Activated CD8-positive, alpha-beta T cell treated with anti-CD3 and anti-CD28 coated beads for 36 hours (primary cell): Measurements from ENCODE around the gene TNFSF11. TPM values are rescaled to one million over a fixed set of nuclear protein-coding genes. Genes with fewer than 3 reads are reported as not detected.

Experiments used
- ATAC-seq: fragments of 200-7000 bp; cut with Tn5 transposase; one replicate; pipeline ENCODE4 v1.10.0; 2021; ENCODE audit warnings: mild to moderate bottlenecking, moderate library complexity
- CTCF ChIA-PET: fragments of 350-600 bp; sonication (Branson Sonifier 250); formaldehyde crosslinking; loops from one replicate; lab custom pipeline; 2021; ENCODE audit warnings: antibody characterized with exemption; lab: Charles Lee
- POLR2A ChIA-PET: fragments of 350-600 bp; sonication (Branson Sonifier 250); formaldehyde crosslinking; loops from one replicate; lab custom pipeline; 2021; ENCODE audit warnings: antibody characterized with exemption; lab: Charles Lee
- DNase-seq: peaks from one replicate; pipeline ENCODE4 v3.0.0-alpha.2; 2020
- H3K27ac Mint-ChIP-seq: one replicate; pipeline ENCODE4 v1.8.0; 2021; ENCODE audit warnings: mild to moderate bottlenecking, mixed read lengths
- H3K27me3 Mint-ChIP-seq: one replicate; pipeline ENCODE4 v1.8.0; 2021; ENCODE audit warnings: mixed read lengths
- H3K36me3 Mint-ChIP-seq: one replicate; pipeline ENCODE4 v1.8.0; 2021; ENCODE audit warnings: low read depth, mixed read lengths
- H3K4me1 Mint-ChIP-seq: one replicate; pipeline ENCODE4 v1.8.0; 2021; ENCODE audit warnings: low read depth, mixed read lengths
- H3K4me3 Mint-ChIP-seq: one replicate; pipeline ENCODE4 v1.8.0; 2021; ENCODE audit warnings: mild to moderate bottlenecking, moderate library complexity, mixed read lengths
- H3K9me3 Mint-ChIP-seq: one replicate; pipeline ENCODE4 v1.8.0; 2021; ENCODE audit warnings: mixed read lengths
- CTCF ChIP-seq: fragments of 200-600 bp; IDR thresholded peaks from one replicate; pipeline ENCODE4 v1.8.0; 2022; ENCODE audit warnings: antibody characterized with exemption, mild to moderate bottlenecking
- intact Hi-C: fragments of 100-400 bp; cut with micrococcal nuclease; formaldehyde crosslinking; loops from one replicate; pipeline ENCODE4 v1.10.0; 2022
- total RNA-seq, 2 experiments: library from RNA; stranded (reverse); gene quantifications; one replicate each; pipeline ENCODE4 v1.2.3, GENCODE V29; 2021

Gene TNFSF11
- total RNA-seq, 2 experiments from 2014 or later = 1.9 TPM

- POLR2A ChIA-PET = no interaction called here
- no peak for TF ChIP-seq CTCF
- Mint-ChIP-seq H3K9me3 (no peaks in the 10 kb centered on the region), H3K4me3 (no peak overlapping the region), H3K36me3 (no peaks in the 10 kb centered on the region), H3K27me3 (peaks cover 8% of the 10 kb centered on the region), H3K4me1 (no peaks in the 10 kb centered on the region), H3K27ac (no peak overlapping the region)
- ATAC-seq (no peak), DNase-seq (no peak)
- intact Hi-C loops = no loop called here
- CTCF ChIA-PET = no interaction called here
Observed at GRCh38 chr13:42628666-42629065, 54.7 kb downstream of the TNFSF11 start.

GRCh38 chr13:42631181-42631580 is 57.2 kb downstream of the TNFSF11 start:
- no peak for TF ChIP-seq CTCF
- H3K36me3 Mint-ChIP-seq = no peaks in the 10 kb centered on the region
- POLR2A ChIA-PET = no interaction called here
- H3K4me1 Mint-ChIP-seq = no peaks in the 10 kb centered on the region
- H3K27ac Mint-ChIP-seq = no peak overlapping the region
- ATAC-seq (no peak), DNase-seq (no peak)
- intact Hi-C loops = no loop called here
- H3K27me3 Mint-ChIP-seq = peaks cover 14% of the 10 kb centered on the region
- no peaks in the 10 kb centered on the region for H3K9me3 Mint-ChIP-seq
- H3K4me3 Mint-ChIP-seq = no peak overlapping the region
- CTCF ChIA-PET = no interaction called here

- H3K9me3 Mint-ChIP-seq = no peaks in the 10 kb centered on the region
- ATAC-seq (no peak), DNase-seq (no peak)
- CTCF ChIA-PET = no interaction called here
- H3K36me3 Mint-ChIP-seq = no peaks in the 10 kb centered on the region
- H3K4me3 Mint-ChIP-seq = no peak overlapping the region
- H3K27me3 Mint-ChIP-seq = peaks cover 9% of the 10 kb centered on the region
- no peak overlapping the region for H3K27ac Mint-ChIP-seq
- POLR2A ChIA-PET = no interaction called here
- intact Hi-C loops = no loop called here
- H3K4me1 Mint-ChIP-seq = no peaks in the 10 kb centered on the region
- TF ChIP-seq CTCF = no peak
Observed at GRCh38 chr13:42633495-42633894, 59.5 kb downstream of the TNFSF11 start.

GRCh38 chr13:42638101-42638500 is 64.1 kb downstream of the TNFSF11 start:
- no peak for ATAC-seq
- intact Hi-C loops = no loop called here
- peaks cover 3% of the 10 kb centered on the region for H3K9me3 Mint-ChIP-seq
- DNase-seq = no peak
- POLR2A ChIA-PET = no interaction called here
- TF ChIP-seq CTCF = no peak
- CTCF ChIA-PET = no interaction called here
- no peak overlapping the region for H3K4me3 Mint-ChIP-seq
- H3K27ac Mint-ChIP-seq = no peak overlapping the region
- no peaks in the 10 kb centered on the region for H3K4me1 Mint-ChIP-seq
- H3K36me3 Mint-ChIP-seq = no peaks in the 10 kb centered on the region
- H3K27me3 Mint-ChIP-seq = peaks cover 15% of the 10 kb centered on the region

- intact Hi-C loops = no loop called here
- no peak for ATAC-seq
- Mint-ChIP-seq H3K4me3 (no peak overlapping the region), H3K36me3 (no peaks in the 10 kb centered on the region), H3K27me3 (peaks cover 13% of the 10 kb centered on the region), H3K9me3 (peaks cover 3% of the 10 kb centered on the region), H3K4me1 (no peaks in the 10 kb centered on the region), H3K27ac (no peak overlapping the region)
- no peak for DNase-seq
- CTCF ChIA-PET = no interaction called here
- TF ChIP-seq CTCF = no peak
- POLR2A ChIA-PET = no interaction called here
Observed at GRCh38 chr13:42638886-42639285, 64.9 kb downstream of the TNFSF11 start.
